Breast epithelium (tissue), 3 donors: ENCODE measurements around the gene PRR5L.

Experiments used
- POLR2A ChIP-seq: fragments of 450-650 bp; IDR thresholded peaks from one replicate; pipeline ENCODE4 v1.6.1; 2016; ENCODE audit warnings: antibody characterized with exemption, mild to moderate bottlenecking, moderate library complexity
- TF ChIP-seq, protein P1 (sequence below), 3 donors: fragments of 450-650 bp; IDR thresholded peaks; one replicate each; pipeline ENCODE4 v1.5.1; 2016 to 2017; ENCODE audit warnings: antibody characterized with exemption in 3 of 3, mild to moderate bottlenecking in 3 of 3, moderate library complexity in 3 of 3

DNA sequence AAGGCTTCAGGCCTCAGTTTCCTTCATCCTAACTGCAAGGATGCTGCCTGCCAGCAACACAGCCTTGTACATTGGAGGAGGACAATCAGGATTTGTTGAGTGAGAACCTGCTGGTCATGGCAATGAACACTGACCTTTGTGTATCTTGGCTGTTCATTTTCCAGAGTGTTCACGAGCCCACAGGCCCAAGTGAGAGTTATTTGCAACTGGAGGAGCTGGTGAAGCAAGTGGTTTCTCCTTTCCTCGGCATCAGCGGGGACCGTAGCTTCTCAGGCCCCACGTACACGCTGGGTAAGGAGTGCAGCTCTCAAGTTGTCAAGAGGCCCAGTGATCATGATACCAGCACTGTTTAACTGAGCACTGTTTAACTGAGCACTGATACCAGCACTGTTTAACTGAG lies 155.0 kb downstream of the PRR5L start:
- TF ChIP-seq, protein P1, sequence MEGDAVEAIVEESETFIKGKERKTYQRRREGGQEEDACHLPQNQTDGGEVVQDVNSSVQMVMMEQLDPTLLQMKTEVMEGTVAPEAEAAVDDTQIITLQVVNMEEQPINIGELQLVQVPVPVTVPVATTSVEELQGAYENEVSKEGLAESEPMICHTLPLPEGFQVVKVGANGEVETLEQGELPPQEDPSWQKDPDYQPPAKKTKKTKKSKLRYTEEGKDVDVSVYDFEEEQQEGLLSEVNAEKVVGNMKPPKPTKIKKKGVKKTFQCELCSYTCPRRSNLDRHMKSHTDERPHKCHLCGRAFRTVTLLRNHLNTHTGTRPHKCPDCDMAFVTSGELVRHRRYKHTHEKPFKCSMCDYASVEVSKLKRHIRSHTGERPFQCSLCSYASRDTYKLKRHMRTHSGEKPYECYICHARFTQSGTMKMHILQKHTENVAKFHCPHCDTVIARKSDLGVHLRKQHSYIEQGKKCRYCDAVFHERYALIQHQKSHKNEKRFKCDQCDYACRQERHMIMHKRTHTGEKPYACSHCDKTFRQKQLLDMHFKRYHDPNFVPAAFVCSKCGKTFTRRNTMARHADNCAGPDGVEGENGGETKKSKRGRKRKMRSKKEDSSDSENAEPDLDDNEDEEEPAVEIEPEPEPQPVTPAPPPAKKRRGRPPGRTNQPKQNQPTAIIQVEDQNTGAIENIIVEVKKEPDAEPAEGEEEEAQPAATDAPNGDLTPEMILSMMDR (IDR thresholded peaks at IDR 0.05), result no peak
- TF ChIP-seq POLR2A, result no peak
